Psoas muscle (tissue), 8 donors: ENCODE data around the gene KCNA10. TPM values are rescaled to one million over a fixed set of nuclear protein-coding genes. Genes with fewer than 3 reads are reported as not detected.
"Not testable (repeated sequence)": the region's sequence is repeated elsewhere in the genome, so short reads cannot be mapped to it uniquely, and the experiment has no call there.

ENCODE experiments used
- ATAC-seq, 4 donors: fragments of 200-7000 bp; cut with Tn5 transposase; one replicate each; pipeline ENCODE4 v1.9.1; 2020; ENCODE audit warnings: moderate library complexity in 3 of 4, mild to moderate bottlenecking in 2 of 4
- DNase-seq, 2 donors: peaks; one replicate each; pipeline ENCODE4 v3.0.0-alpha.2; 2020
- H3K27ac ChIP-seq: fragments of 200-600 bp; one replicate; pipeline ENCODE4 v1.8.0; 2022
- H3K27me3 ChIP-seq, 3 donors: fragments of 200-600 bp in 1 of 3; one replicate each; pipeline versions ENCODE4 v1.6.1 to v1.8.0; 2013 to 2022; ENCODE audit warnings: low read length in 2 of 3, mild to moderate bottlenecking in 2 of 3, moderate library complexity in 1 of 3; ENCODE audit not compliant: insufficient read depth in 3 of 3
- H3K36me3 ChIP-seq, 2 donors: fragments of 200-600 bp in 1 of 2; one replicate each; pipeline versions ENCODE4 v1.6.1 to v1.8.0; 2013 to 2022; ENCODE audit warnings: low read depth in 1 of 2, mild to moderate bottlenecking in 1 of 2, moderate library complexity in 1 of 2; ENCODE audit not compliant: insufficient read depth in 1 of 2
- H3K4me1 ChIP-seq: fragments of 200-600 bp; one replicate; pipeline ENCODE4 v1.8.0; 2022
- H3K4me3 ChIP-seq: fragments of 200-600 bp; one replicate; pipeline ENCODE4 v1.8.0; 2022; ENCODE audit warnings: mild to moderate bottlenecking
- H3K9me3 ChIP-seq: fragments of 200-600 bp; one replicate; pipeline ENCODE4 v1.8.0; 2022
- CTCF ChIP-seq: fragments of 200-600 bp; IDR thresholded peaks from one replicate; pipeline ENCODE4 v1.8.0; 2022; ENCODE audit warnings: antibody characterized with exemption
- WGBS, 3 donors: extraction: QIAGEN DNeasy Blood & Tissue Kit; methylation state at CpG; one replicate each; pipeline versions ENCODE4 v1.1.6 to v1.1.7; 2013; 5-methylcytosine and 5-hydroxymethylcytosine counted together
- intact Hi-C, 2 donors: fragments of 100-400 bp; cut with DNase I; formaldehyde crosslinking; loops; one replicate each; pipeline versions ENCODE4 v1.11.0 to v1.14.2; 2022
- polyA plus RNA-seq, 3 donors: library from polyadenylated mRNA; stranded (reverse); fragments of 200-250 nt; gene quantifications; one replicate each; pipeline ENCODE4 v1.2.3, GENCODE V29; 2013
- total RNA-seq, 4 donors: library from RNA; stranded (reverse); fragmentation: NEBNext Ultra II Directional in 2 of 4; extraction: Animal tissue kit (Norgen Biotek cat#: 25700) in 2 of 4; gene quantifications; one replicate each; pipeline versions ENCODE4 v1.2.1 to v1.2.4, GENCODE V29; 2021 to 2023
- donor health status: healthy with polysubstance abuse.
- donor health status: DM: no; HTN: no; CAD: no; lungs with moderate emphysema.
- donor health status: Bipolar disorder and iron deficiency.
- donor health status: healthy.
- donor health status: DM: yes; HTN: yes; CAD: no.
- donor health status: DM: no; HTN: no; CAD: no.
- donor health status: DM: no; HTN: no; CAD: no.
- donor health status: DM: yes; HTN: yes; CAD: no.

KCNA10 gene
- total and polyA plus RNA-seq, 7 donors: not detected

DNA sequence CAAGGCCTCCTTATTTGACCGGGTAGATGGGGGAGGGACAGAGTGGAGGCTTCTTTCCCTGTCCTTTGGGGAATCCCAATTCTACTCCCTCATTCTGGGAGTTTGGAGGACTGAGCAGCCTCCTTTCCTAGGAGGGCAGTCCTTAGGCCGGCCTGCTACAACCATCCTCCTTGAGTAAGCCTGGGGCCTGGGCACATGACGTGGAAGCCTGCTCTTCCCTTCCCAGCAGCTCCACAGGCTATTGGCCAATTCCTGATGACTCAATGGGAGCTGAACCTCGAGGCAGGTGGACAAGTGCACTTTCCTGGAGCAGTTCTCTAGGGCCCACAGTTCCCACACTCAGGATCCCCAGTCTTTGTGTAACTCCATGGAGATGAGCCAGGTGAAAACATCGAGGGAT is 3.1 kb downstream of the KCNA10 start:
- ATAC-seq: no peak
- no peaks in the 10 kb centered on the region for H3K36me3 ChIP-seq
- intact Hi-C loops: no loop called here

GRCh38 chr1:110515041-110515440 is 3.9 kb downstream of the KCNA10 start:
- Histone ChIP-seq H3K27me3 (no peaks in the 10 kb centered on the region), H3K36me3 (no peaks in the 10 kb centered on the region), H3K9me3 (no peaks in the 10 kb centered on the region), H3K4me1 (no peaks in the 10 kb centered on the region), H3K27ac (no peak overlapping the region), H3K4me3 (no peak overlapping the region)
- no peak for TF ChIP-seq CTCF
- DNase-seq: no peak
- ATAC-seq: no peak
- intact Hi-C loops: no loop called here

More for the DNA sequence above, 3.1 kb downstream of the KCNA10 start:
- Histone ChIP-seq H3K4me3 (no peak overlapping the region), H3K27ac (no peak overlapping the region), H3K9me3 (no peaks in the 10 kb centered on the region), H3K27me3 (no peaks in the 10 kb centered on the region), H3K4me1 (no peaks in the 10 kb centered on the region)
- no peak for DNase-seq
- no peak for TF ChIP-seq CTCF
- WGBS, 3 donors: 67 to 71% (median 69%) methylated on average over 5 of the region's 5 CpGs

DNA sequence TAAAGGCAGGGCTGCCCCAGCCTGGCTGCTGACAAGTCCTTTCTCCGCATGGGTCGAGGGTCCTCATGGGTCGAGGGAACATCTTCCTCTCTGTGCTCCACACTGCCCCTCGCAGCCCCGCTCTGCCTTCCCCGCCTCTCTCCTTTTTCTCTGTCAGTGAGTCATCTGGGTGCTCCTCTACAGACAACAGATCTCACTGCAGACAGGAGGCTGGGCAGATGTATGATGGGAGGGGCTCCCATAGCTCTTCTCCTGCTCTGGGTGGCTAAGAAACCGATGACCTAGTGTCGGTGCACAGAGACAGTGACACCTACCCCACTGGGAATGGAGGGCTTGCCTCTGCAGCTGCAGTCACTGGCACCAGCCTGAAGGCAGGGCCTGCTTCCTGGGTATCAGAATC is 5.5 kb downstream of the KCNA10 start:
- intact Hi-C loops: loop anchor here in 1 of 2 donors (2.0 kb wide), 1 partner anchor 19 kb away; no protein-coding TSS in a partner anchor
- Histone ChIP-seq H3K36me3 (no peaks in the 10 kb centered on the region), H3K27ac (no peak overlapping the region), H3K9me3 (no peaks in the 10 kb centered on the region), H3K4me1 (no peaks in the 10 kb centered on the region), H3K27me3 (no peaks in the 10 kb centered on the region), H3K4me3 (no peak overlapping the region)
- ATAC-seq (no peak), DNase-seq (no peak)
- WGBS, 3 donors: 53 to 62% (median 58%) methylated on average over 8 of the region's 8 CpGs
- TF ChIP-seq CTCF: no peak

GRCh38 chr1:110511436-110511835 is 7.5 kb downstream of the KCNA10 start:
- Histone ChIP-seq H3K4me3 (no peak overlapping the region), H3K36me3 (no peaks in the 10 kb centered on the region), H3K9me3 (no peaks in the 10 kb centered on the region), H3K4me1 (no peaks in the 10 kb centered on the region), H3K27ac (no peak overlapping the region), H3K27me3 (no peaks in the 10 kb centered on the region)
- DNase-seq (no peak), ATAC-seq (no peak)
- WGBS, 3 donors: 94 to 97% (median 95%) methylated on average over 6 of the region's 6 CpGs
- intact Hi-C loops: no loop called here
- no peak for TF ChIP-seq CTCF

DNA sequence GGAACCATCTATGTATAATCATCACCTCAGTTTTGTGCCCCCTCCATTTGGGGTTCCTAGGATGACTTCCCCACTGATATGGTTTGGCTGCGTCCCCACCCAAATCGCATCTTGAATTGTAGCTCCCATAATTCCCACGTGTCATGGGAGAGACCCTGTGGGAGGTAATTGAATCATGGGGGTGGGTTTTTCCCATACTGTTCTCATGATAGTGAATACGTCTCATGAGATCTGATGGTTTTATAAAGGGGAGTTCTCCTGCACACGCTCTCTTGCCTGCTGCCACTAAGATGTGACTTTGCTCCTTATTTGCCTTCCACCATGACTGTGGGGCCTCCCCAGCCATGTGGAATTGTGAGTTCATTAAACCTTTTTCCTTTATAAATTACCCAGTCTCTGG is 8.1 kb downstream of the KCNA10 start:
- DNase-seq, H3K36me3 ChIP-seq, H3K4me3 ChIP-seq, ATAC-seq, H3K4me1 ChIP-seq, intact Hi-C loops, H3K9me3 ChIP-seq, H3K27ac ChIP-seq, H3K27me3 ChIP-seq: not testable (repeated sequence)
- WGBS, 3 donors: 88 to 91% (median 88%) methylated on average over 5 of the region's 5 CpGs
